ENCODE measurements around the gene UNC45A.
"Not testable (repeated sequence)": the region's sequence is repeated elsewhere in the genome, so short reads cannot be mapped to it uniquely, and the experiment has no call there.

GRCh38 chr15:90926766-90927165 lies 8.3 kb upstream of the UNC45A start:
- TF ChIP-seq CTCF (conservative IDR thresholded peaks at IDR 0.05; ENCODE audit: low read depth, low read length); EZH2 (IDR thresholded peaks at IDR 0.05; ENCODE audit: low read length, unreplicated experiment): not testable (repeated sequence)
